ENCODE measurements around the gene ACKR3.

DNA sequence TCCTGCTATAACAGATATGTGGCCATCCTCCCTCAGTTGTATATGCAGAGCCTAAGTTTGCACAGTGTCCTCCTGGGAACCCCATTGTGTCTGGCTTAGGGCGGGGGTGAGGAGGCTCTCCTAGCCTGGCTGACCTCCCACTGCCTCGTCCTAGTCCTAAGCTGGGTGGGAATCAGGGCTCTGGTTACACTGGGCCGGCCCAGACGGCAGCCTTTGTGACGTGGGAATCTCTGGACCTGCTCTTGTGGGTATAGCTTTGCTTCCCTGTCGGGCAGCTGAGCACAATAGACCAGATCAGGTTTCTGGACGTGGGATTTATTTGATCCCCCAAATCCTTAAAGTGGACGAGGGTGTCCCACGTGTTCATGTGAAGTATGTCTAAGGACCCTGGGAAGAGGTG, 2.9 kb downstream of the ACKR3 start:
- TF ChIP-seq, protein P1, sequence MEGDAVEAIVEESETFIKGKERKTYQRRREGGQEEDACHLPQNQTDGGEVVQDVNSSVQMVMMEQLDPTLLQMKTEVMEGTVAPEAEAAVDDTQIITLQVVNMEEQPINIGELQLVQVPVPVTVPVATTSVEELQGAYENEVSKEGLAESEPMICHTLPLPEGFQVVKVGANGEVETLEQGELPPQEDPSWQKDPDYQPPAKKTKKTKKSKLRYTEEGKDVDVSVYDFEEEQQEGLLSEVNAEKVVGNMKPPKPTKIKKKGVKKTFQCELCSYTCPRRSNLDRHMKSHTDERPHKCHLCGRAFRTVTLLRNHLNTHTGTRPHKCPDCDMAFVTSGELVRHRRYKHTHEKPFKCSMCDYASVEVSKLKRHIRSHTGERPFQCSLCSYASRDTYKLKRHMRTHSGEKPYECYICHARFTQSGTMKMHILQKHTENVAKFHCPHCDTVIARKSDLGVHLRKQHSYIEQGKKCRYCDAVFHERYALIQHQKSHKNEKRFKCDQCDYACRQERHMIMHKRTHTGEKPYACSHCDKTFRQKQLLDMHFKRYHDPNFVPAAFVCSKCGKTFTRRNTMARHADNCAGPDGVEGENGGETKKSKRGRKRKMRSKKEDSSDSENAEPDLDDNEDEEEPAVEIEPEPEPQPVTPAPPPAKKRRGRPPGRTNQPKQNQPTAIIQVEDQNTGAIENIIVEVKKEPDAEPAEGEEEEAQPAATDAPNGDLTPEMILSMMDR (conservative IDR thresholded peaks at IDR 0.05; ENCODE audit: low read depth, low read length), result no peak
- no peak for TF ChIP-seq POLR2A (IDR thresholded peaks at IDR 0.05; ENCODE audit: low read depth, low read length)
- TF ChIP-seq RCOR1 (IDR thresholded peaks at IDR 0.05; ENCODE audit: insufficient replicate concordance, low read length), result no peak
- TF ChIP-seq CEBPB (IDR thresholded peaks at IDR 0.05; ENCODE audit: low read depth, low read length), result no peak
- TF ChIP-seq BHLHE40 (IDR thresholded peaks at IDR 0.05; ENCODE audit: low read depth, low read length), result no peak
- TF ChIP-seq SMC3 (IDR thresholded peaks at IDR 0.05; ENCODE audit: low read depth, low read length), result no peak
- TF ChIP-seq CHD1 (IDR thresholded peaks at IDR 0.05; ENCODE audit: low read depth, low read length), result no peak
- TF ChIP-seq, protein P2, sequence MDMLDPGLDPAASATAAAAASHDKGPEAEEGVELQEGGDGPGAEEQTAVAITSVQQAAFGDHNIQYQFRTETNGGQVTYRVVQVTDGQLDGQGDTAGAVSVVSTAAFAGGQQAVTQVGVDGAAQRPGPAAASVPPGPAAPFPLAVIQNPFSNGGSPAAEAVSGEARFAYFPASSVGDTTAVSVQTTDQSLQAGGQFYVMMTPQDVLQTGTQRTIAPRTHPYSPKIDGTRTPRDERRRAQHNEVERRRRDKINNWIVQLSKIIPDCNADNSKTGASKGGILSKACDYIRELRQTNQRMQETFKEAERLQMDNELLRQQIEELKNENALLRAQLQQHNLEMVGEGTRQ (IDR thresholded peaks at IDR 0.05; ENCODE audit: low read depth, low read length), result no peak
